PFSK-1 (cell line): Measurements from ENCODE around the gene CSGALNACT2.

Source experiments
- FOXP2 ChIP-seq: optimal IDR thresholded peaks from 2 replicates; pipeline ENCODE3; 2011; ENCODE audit warnings: borderline replicate concordance, control low read depth, inconsistent platforms; ENCODE audit not compliant: insufficient read depth; ENCODE audit errors: extremely low read length, extremely low read depth
- POLR2AphosphoS5 ChIP-seq: IDR thresholded peaks from 2 replicates; pipeline ENCODE4 v1.6.1; 2012; ENCODE audit warnings: low read depth, mild to moderate bottlenecking, control low read depth, low read length, moderate library complexity
- SIN3A ChIP-seq: IDR thresholded peaks from 2 replicates; pipeline ENCODE4 v1.6.1; 2012; ENCODE audit warnings: mild to moderate bottlenecking, low read length, moderate library complexity, borderline replicate concordance; ENCODE audit not compliant: insufficient read depth
- TAF1 ChIP-seq: IDR thresholded peaks from 2 replicates; pipeline ENCODE4 v1.6.1; 2012; ENCODE audit warnings: low read length, control low read depth, borderline replicate concordance; ENCODE audit not compliant: insufficient read depth
- TF ChIP-seq, protein P1 (sequence below), 2 experiments: IDR thresholded peaks; 2 replicates each; pipeline versions ENCODE4 v1.6.1 to v1.8.0; 2011 to 2012; ENCODE audit warnings: low read depth in 2 of 2, low read length in 2 of 2, control low read depth in 1 of 2, inconsistent platforms in 1 of 2, mild to moderate bottlenecking in 1 of 2, moderate library complexity in 1 of 2; ENCODE audit not compliant: insufficient read depth in 1 of 2

Gene CSGALNACT2

DNA sequence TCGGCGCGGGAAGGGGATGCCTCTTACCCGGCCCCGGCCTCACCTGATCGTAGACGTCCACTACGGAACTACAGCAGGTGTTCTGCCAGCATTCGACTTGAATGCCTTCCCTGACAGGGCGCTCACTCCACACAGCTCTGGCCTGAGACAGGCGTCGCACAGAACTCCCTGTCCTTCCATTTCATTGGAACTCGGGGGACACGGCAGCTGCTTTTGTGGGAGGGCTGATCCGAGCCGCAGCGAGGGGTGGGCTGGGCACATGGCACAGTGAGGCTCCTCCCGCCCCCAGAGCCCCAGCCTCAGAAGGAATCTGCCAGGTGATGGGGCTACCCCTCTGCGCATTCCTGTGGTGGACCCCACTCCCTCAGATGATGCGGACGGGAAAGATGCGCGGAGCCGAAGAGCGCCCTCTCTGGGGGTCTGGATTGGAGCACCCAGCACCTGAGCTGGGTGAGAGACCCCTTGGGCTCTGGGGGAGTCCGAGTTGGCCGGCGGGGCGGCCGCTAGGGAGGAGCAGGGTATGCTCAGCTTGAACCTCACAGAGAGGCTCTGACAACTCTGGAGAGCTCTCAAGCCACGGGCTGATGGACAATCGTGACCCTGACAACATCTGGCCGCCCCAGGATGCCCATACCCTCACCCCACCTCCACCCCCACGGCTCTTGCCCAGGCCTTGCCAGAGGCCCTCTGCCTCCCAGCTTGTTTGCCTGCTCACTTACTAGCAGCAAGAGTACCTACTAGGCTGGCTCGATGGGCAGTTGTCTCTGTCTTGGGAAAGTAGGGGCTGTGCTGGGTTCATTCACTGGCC lies 92.1 kb downstream of the CSGALNACT2 start:
- TF ChIP-seq POLR2AphosphoS5 (no peak), SIN3A (no peak), FOXP2 (no peak), TAF1 (no peak)
- TF ChIP-seq, protein P1, sequence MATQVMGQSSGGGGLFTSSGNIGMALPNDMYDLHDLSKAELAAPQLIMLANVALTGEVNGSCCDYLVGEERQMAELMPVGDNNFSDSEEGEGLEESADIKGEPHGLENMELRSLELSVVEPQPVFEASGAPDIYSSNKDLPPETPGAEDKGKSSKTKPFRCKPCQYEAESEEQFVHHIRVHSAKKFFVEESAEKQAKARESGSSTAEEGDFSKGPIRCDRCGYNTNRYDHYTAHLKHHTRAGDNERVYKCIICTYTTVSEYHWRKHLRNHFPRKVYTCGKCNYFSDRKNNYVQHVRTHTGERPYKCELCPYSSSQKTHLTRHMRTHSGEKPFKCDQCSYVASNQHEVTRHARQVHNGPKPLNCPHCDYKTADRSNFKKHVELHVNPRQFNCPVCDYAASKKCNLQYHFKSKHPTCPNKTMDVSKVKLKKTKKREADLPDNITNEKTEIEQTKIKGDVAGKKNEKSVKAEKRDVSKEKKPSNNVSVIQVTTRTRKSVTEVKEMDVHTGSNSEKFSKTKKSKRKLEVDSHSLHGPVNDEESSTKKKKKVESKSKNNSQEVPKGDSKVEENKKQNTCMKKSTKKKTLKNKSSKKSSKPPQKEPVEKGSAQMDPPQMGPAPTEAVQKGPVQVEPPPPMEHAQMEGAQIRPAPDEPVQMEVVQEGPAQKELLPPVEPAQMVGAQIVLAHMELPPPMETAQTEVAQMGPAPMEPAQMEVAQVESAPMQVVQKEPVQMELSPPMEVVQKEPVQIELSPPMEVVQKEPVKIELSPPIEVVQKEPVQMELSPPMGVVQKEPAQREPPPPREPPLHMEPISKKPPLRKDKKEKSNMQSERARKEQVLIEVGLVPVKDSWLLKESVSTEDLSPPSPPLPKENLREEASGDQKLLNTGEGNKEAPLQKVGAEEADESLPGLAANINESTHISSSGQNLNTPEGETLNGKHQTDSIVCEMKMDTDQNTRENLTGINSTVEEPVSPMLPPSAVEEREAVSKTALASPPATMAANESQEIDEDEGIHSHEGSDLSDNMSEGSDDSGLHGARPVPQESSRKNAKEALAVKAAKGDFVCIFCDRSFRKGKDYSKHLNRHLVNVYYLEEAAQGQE (IDR thresholded peaks at IDR 0.05; ENCODE audit: insufficient read depth in 1 of 2, low read depth in 2 of 2, low read length in 2 of 2): no peak

- TF ChIP-seq POLR2AphosphoS5 (no peak), FOXP2 (no peak), TAF1 (no peak), SIN3A (no peak)
- TF ChIP-seq, protein P1 (IDR thresholded peaks at IDR 0.05; ENCODE audit: insufficient read depth in 1 of 2, low read depth in 2 of 2, low read length in 2 of 2): no peak
These were observed 92.8 kb downstream of the CSGALNACT2 start for GRCh38 chr10:43230909-43231522.

DNA sequence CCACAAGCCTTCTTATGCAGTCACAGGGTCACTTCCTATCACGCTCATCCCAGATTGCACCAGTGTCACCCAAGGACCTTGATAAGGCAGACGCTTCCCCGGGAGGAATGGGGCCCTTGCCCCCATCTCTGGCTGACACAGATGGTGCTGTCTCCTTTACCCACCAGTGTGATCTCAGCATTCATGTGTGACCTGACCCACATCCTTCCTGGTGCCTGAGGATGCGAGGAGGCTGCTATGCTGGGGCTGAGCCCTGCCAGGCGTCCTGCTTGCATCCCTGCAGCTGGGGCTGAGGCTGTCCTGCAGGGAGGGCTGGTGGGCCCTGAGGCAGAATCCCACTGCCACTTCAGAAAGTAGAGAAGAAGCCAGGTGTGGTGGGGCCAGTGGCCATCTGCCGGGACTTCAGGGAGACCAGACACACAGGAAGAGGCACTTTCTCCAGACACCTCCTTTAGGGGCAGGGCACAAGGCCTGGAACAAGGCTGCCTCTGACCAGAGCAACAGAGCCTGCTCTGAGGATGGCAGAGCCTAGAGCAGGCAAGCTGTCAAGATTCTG lies 93.4 kb downstream of the CSGALNACT2 start:
- no peak for TF ChIP-seq FOXP2
- no peak for TF ChIP-seq TAF1
- TF ChIP-seq, protein P1 (IDR thresholded peaks at IDR 0.05; ENCODE audit: insufficient read depth in 1 of 2, low read depth in 2 of 2, low read length in 2 of 2): no peak
- no peak for TF ChIP-seq SIN3A
- TF ChIP-seq POLR2AphosphoS5: no peak

DNA sequence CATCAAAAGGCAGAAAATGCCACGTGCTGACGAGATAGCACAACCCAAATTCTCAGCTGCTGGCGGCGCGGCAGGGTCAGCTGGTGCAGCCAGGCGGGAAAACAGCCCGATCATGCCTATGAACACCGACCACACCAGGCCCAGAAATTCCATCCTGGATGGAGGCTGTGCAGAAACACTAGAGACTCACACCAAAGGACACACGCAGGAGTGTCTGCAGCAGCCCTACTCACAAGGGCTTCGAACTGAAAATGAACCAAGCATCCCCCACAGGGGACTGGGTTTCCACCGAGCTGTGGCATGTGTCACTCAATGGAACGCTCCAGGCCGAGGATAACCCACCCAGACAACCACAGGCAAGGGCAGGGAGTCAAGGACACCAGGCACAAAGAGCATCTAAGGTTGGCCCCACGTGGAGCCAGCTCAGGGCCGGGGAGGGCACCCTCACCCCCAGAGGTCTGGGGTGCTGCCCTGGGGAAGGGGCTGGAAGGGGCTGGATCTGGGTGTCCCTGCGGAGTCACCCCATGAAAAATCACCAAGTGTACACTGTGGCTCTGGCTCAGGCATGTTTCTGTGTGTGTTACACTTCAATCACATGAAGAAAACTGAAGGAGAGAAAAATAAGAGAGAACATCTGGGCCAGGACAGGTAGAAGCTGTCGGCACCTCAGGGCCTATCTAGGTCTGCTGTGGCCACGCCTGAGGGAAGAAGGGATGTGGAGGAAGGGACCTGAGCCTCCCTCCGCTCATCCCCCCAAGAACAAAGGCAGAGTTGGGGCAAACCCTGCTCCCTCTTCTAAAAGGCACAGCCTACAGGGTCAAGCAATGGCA lies 95.6 kb downstream of the CSGALNACT2 start:
- TF ChIP-seq POLR2AphosphoS5: no peak
- TF ChIP-seq, protein P1 (IDR thresholded peaks at IDR 0.05; ENCODE audit: insufficient read depth in 1 of 2, low read depth in 2 of 2, low read length in 2 of 2): no peak
- no peak for TF ChIP-seq SIN3A
- TF ChIP-seq FOXP2: no peak
- no peak for TF ChIP-seq TAF1
